Skeletal muscle tissue (tissue), 4 donors: ENCODE data around the gene ZNF80. TPM values are rescaled to one million over a fixed set of nuclear protein-coding genes. Genes with fewer than 3 reads are reported as not detected.
A peak's percentile ranks its signal among the peaks of the same experiment; 100 is the strongest.

Experiments
- H3K27ac ChIP-seq: one replicate; pipeline ENCODE4 v1.7.0; 2013; ENCODE audit warnings: mild to moderate bottlenecking, low read depth, low read length, inconsistent platforms
- H3K27me3 ChIP-seq, 3 donors: one replicate each; pipeline ENCODE4 v1.7.0; 2013; ENCODE audit warnings: low read length in 3 of 3; ENCODE audit not compliant: control insufficient read depth in 3 of 3, insufficient read depth in 3 of 3
- H3K36me3 ChIP-seq, 3 donors: one replicate each; pipeline ENCODE4 v1.7.0; 2013; ENCODE audit warnings: low read length in 3 of 3; ENCODE audit not compliant: control insufficient read depth in 3 of 3, insufficient read depth in 3 of 3
- H3K4me1 ChIP-seq, 3 donors: one replicate each; pipeline ENCODE4 v1.7.0; 2013; ENCODE audit warnings: low read length in 3 of 3, mild to moderate bottlenecking in 3 of 3; ENCODE audit not compliant: control insufficient read depth in 3 of 3, insufficient read depth in 3 of 3
- H3K4me3 ChIP-seq, 3 donors: one replicate each; pipeline ENCODE4 v1.7.0; 2013; ENCODE audit warnings: low read length in 3 of 3
- H3K9ac ChIP-seq, 3 donors: one replicate each; pipeline ENCODE4 v1.7.0; 2013; ENCODE audit warnings: low read length in 3 of 3, mild to moderate bottlenecking in 3 of 3, moderate library complexity in 2 of 3, low read depth in 1 of 3
- H3K9me3 ChIP-seq, 3 donors: one replicate each; pipeline ENCODE4 v1.7.0; 2013; ENCODE audit warnings: low read length in 3 of 3; ENCODE audit not compliant: control insufficient read depth in 3 of 3
- total RNA-seq: library from RNA; depleted of rRNA; stranded (reverse); fragments of >200 nt; gene quantifications from one replicate; pipeline ENCODE4 v1.2.3, GENCODE V29; 2014
- donor health status: Osteomylitis.

Gene ZNF80
- total RNA-seq, 1 donor from 2014 or later, result not detected

GRCh38 chr3:114221881-114222264 lies 15.5 kb downstream of the ZNF80 start:
- Histone ChIP-seq H3K9ac (no peak overlapping the region), H3K4me3 (no peak overlapping the region), H3K9me3 (peaks cover 0 to 7% (median 5%) of the 10 kb centered on the region in 3 donors), H3K4me1 (no peaks in the 10 kb centered on the region), H3K27me3 (no peaks in the 10 kb centered on the region), H3K27ac (no peak overlapping the region), H3K36me3 (no peaks in the 10 kb centered on the region)

- Histone ChIP-seq H3K9ac (no peak overlapping the region), H3K9me3 (peaks cover 0 to 7% (median 5%) of the 10 kb centered on the region in 3 donors), H3K27ac (no peak overlapping the region), H3K36me3 (no peaks in the 10 kb centered on the region), H3K4me1 (no peaks in the 10 kb centered on the region), H3K27me3 (no peaks in the 10 kb centered on the region), H3K4me3 (no peak overlapping the region)
These were observed 16.1 kb downstream of the ZNF80 start for GRCh38 chr3:114221165-114221880.

DNA sequence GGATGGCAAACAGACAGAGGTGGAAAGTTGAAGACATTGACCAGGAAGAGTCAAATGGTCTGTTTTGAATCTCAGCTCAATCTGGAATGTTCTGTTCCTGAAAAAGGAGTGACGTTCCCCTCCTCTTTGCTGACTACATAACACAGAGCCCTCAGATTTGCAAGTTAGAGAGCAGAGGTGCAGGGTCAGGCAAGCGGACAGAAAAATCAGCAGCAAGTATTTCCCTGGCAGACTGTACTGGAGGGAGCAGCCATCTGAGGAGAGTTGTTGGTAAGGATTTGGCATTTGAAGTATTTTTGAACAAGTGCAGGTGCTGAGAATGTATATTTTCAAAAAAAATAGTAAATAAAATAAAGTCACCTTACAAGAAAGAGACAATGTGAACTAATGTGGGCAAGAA lies 17.6 kb downstream of the ZNF80 start:
- no peak overlapping the region for H3K27ac ChIP-seq
- no peaks in the 10 kb centered on the region for H3K4me1 ChIP-seq
- no peaks in the 10 kb centered on the region for H3K9me3 ChIP-seq
- H3K27me3 ChIP-seq, result no peaks in the 10 kb centered on the region
- no peak overlapping the region for H3K9ac ChIP-seq
- no peak overlapping the region for H3K4me3 ChIP-seq
- no peaks in the 10 kb centered on the region for H3K36me3 ChIP-seq

DNA sequence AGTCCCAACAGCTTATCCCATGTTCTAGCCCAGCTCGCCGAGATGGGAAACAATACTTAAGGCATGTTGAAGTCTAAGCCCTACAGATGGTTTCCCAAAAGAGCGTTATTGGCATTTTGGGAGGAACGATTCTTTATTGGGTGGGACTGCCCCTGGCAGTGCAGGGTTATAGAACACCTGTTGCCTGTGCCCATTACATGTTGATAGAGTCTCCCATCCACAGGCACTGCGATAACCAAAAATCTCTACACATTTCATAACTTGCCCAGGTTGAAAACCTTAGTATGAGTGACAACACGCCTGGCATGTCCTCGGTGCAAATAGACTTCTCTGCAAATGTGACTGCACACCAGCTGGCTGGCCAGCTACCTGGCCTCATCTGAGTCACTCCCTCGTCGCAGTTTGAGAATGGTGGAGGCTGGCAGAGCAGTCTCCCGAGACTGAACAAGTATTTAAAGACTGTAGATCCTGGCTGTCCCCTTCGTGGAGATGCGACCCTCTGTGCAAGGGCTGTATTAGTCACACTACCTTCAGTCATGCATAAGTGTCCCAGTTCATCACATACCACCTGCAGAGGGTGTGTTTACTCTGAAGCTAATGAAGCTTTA lies 18.7 kb downstream of the ZNF80 start:
- Histone ChIP-seq H3K4me1 (no peaks in the 10 kb centered on the region), H3K27me3 (peaks cover 0 to 3% (median 0%) of the 10 kb centered on the region in 3 donors), H3K36me3 (no peaks in the 10 kb centered on the region), H3K4me3 (no peak overlapping the region), H3K27ac (no peak overlapping the region), H3K9ac (no peak overlapping the region), H3K9me3 (peaks cover 0 to 2% (median 0%) of the 10 kb centered on the region in 3 donors)

DNA sequence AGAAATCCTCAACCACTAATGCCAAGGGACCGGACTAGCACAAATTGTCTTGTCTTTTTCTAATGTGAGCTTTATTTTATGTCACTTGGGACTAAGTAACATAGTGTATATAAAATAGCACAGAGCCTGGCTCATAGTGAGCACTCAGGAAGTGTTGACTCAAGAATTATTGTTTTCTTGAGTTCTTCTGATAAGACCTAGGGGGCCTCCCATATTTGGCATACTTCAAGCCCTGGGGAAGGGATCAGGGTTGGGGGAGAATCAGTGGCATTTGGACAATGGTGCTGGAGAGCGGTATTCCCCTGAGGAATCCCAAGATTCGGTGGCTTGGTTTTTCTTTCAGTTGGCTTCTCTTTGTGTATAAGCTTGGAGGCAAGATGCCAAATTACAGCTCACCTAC lies 19.4 kb downstream of the ZNF80 start:
- no peaks in the 10 kb centered on the region for H3K36me3 ChIP-seq
- H3K9me3 ChIP-seq, result peaks cover 0 to 2% (median 0%) of the 10 kb centered on the region in 3 donors
- no peak overlapping the region for H3K27ac ChIP-seq
- no peak overlapping the region for H3K9ac ChIP-seq
- H3K4me1 ChIP-seq, result peaks cover 0 to under 1% (median 0%) of the 10 kb centered on the region in 3 donors
- peaks cover 0 to 3% (median 0%) of the 10 kb centered on the region in 3 donors for H3K27me3 ChIP-seq
- H3K4me3 ChIP-seq, result no peak overlapping the region

GRCh38 chr3:114217266-114217665 lies 20.1 kb downstream of the ZNF80 start:
- Histone ChIP-seq H3K9me3 (peaks cover 0 to 3% (median 0%) of the 10 kb centered on the region in 3 donors), H3K27me3 (peaks cover 0 to 3% (median 0%) of the 10 kb centered on the region in 3 donors), H3K4me3 (no peak overlapping the region), H3K27ac (no peak overlapping the region), H3K9ac (no peak overlapping the region), H3K36me3 (no peaks in the 10 kb centered on the region), H3K4me1 (peaks cover 0 to 6% (median 0%) of the 10 kb centered on the region in 3 donors)

DNA sequence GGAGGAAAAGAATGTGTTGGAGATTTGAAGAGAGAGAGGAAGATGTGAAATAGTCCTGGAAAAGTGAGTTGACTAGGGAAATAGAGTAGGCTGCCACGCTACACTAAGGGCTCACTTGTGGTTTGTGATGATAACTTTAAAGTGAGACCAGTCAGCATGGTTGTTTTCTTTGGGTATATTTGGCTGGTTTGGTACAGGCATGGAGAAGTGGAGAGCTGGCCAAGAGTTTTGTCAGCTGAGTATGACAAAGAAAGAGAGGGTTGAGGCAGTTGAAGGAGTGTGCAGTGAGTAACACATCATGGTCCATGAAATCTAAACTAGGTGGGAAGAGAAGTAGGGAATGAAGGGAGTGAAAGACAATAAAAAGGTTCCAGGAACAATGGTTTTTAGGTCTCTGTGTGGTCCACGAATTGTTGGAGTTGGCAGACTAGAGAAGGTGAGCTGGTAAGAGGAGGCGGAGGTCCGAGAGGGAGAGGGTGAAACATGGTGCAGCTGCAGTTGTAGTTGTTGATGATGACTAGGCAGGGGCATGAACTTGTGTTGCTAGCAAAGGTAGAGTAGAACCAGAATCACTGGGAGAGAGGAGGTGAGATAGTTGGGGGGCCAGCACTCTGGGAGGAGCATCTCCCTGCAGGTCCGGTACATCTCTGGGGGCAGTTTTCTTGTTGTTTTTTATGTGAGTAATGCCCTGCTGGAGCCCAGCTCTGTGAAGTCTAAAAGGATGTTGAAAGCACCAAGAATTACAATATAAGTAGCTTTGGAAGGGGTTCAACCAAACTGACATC lies 21.0 kb downstream of the ZNF80 start:
- Histone ChIP-seq H3K27ac (no peak overlapping the region), H3K27me3 (peaks cover 0 to 3% (median 0%) of the 10 kb centered on the region in 3 donors), H3K9ac (no peak overlapping the region)

DNA sequence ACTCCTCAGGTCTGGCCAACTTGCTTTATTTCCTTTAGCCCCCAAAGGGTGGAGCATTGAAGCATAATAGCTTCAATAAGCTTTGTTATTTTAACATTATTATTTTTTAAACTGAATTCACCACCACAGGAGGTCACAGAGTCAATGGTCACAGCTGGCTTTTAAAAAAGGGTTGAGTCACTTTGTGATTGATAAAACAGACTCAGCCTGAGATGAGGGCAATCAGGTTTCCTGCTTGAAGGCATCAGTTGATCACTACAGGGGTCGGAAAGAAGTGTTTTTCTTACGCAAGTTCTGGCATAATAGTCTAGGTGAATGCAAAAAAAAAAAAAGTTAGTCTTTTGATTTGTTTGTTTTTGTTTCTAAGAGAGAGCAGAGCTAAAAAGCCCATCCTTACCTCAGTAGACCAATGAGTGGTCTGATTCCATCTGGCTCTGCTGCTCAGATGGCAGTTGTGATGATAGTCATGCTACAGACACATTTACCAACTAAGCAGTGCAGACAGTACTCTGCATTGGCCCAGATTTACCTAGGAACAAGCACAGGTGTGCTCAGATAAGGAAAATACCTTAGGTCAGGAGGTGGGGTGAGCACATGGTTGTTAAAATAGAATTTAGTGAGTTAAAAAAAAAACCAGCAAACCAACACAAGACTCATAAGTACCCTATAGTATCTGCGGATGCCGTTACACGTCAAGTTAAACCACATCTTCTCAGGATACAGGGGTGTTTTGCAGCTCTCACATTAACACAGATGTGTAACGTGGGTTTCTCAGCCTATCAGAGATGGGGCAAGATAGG lies 22.6 kb downstream of the ZNF80 start:
- H3K9ac ChIP-seq, result no peak overlapping the region

More for the DNA sequence above, 21.0 kb downstream of the ZNF80 start:
- peaks cover 0 to 4% (median 0%) of the 10 kb centered on the region in 3 donors for H3K9me3 ChIP-seq
- H3K4me1 ChIP-seq, result peaks cover 0 to 6% (median 0%) of the 10 kb centered on the region in 3 donors
- no peak overlapping the region for H3K4me3 ChIP-seq
- H3K36me3 ChIP-seq, result no peaks in the 10 kb centered on the region

More for the DNA sequence above, 22.6 kb downstream of the ZNF80 start:
- H3K4me3 ChIP-seq, result peak overlapping the region; percentile 4 to 46 (median 34)
- H3K27ac ChIP-seq, result peak overlapping the region; percentile 17
- peaks cover 0 to 6% (median 0%) of the 10 kb centered on the region in 3 donors for H3K4me1 ChIP-seq
- H3K27me3 ChIP-seq, result peaks cover 0 to 3% (median 0%) of the 10 kb centered on the region in 3 donors
- H3K9me3 ChIP-seq, result peaks cover 0 to 4% (median 0%) of the 10 kb centered on the region in 3 donors
- no peaks in the 10 kb centered on the region for H3K36me3 ChIP-seq
